H1 (cell line): ENCODE results near the gene ZFR. TPM values are rescaled to one million over a fixed set of nuclear protein-coding genes. Genes with fewer than 3 reads are reported as not detected.

Experiments used
- CTCF ChIA-PET: fragments of 300-600 bp; sonication (Branson Sonifier 250); formaldehyde crosslinking; loops from one replicate; lab custom pipeline; 2021; ENCODE audit not compliant: partially characterized antibody; lab: Charles Lee
- POLR2A ChIA-PET: fragments of 300-600 bp; sonication (Branson Sonifier 250); formaldehyde crosslinking; loops from one replicate; lab custom pipeline; 2021; ENCODE audit warnings: inconsistent platforms; ENCODE audit not compliant: partially characterized antibody; lab: Charles Lee
- DNase-seq, 2 experiments: peaks; one replicate each; pipeline versions ENCODE4 v3.0.0 to v3.0.0-alpha.2; 2010 to 2022; ENCODE audit warnings: low spot score in 2 of 2, low read depth in 1 of 2, mixed read lengths in 1 of 2
- FAIRE-seq: peaks from 2 replicates; lab custom pipeline; 2011; peaks lifted over from hg19 to GRCh38; lab: Jason Lieb, UNC
- H2AFZ ChIP-seq: 2 replicates; pipeline ENCODE4 v1.8.1; 2012; ENCODE audit warnings: low read length, inconsistent platforms
- H2AK5ac ChIP-seq: 2 replicates; pipeline ENCODE4 v1.6.1; 2013; ENCODE audit warnings: low read depth, low read length
- H2BK120ac ChIP-seq: replicated peaks from 2 replicates; pipeline ENCODE3; 2013; ENCODE audit warnings: low read depth, low read length, inconsistent platforms
- H2BK12ac ChIP-seq: 2 replicates; pipeline ENCODE4 v1.6.1; 2013; ENCODE audit warnings: low read depth, low read length
- H2BK15ac ChIP-seq: 2 replicates; pipeline ENCODE4 v1.6.1; 2013; ENCODE audit warnings: low read length
- H2BK20ac ChIP-seq: 2 replicates; pipeline ENCODE4 v1.6.1; 2013; ENCODE audit warnings: low read length
- H2BK5ac ChIP-seq: 2 replicates; pipeline ENCODE4 v1.6.1; 2013; ENCODE audit warnings: low read depth, low read length
- H3K14ac ChIP-seq: 2 replicates; pipeline ENCODE4 v1.6.1; 2013; ENCODE audit warnings: inconsistent platforms; ENCODE audit not compliant: insufficient read length
- H3K18ac ChIP-seq: 2 replicates; pipeline ENCODE4 v1.6.1; 2013; ENCODE audit warnings: low read length; ENCODE audit errors: extremely low read depth
- H3K23ac ChIP-seq: 2 replicates; pipeline ENCODE4 v1.6.1; 2013; ENCODE audit warnings: inconsistent platforms; ENCODE audit not compliant: insufficient read length
- H3K23me2 ChIP-seq: 2 replicates; pipeline ENCODE4 v1.6.1; 2013; ENCODE audit warnings: low read depth, low read length
- H3K27ac ChIP-seq: 2 replicates; pipeline ENCODE4 v1.6.1; 2011; ENCODE audit warnings: low read depth, low read length, inconsistent platforms
- H3K27me3 ChIP-seq, 4 experiments: replicated peaks in 1 of 4; 1 replicate in 1 of 4; 2 replicates in 3 of 4; pipeline versions ENCODE4 v1.6.1 to v1.8.1; 2011 to 2013; ENCODE audit warnings: low read length in 3 of 4, mild to moderate bottlenecking in 3 of 4, inconsistent platforms in 2 of 4, mixed read lengths in 2 of 4, moderate library complexity in 1 of 4; ENCODE audit not compliant: control insufficient read depth in 3 of 4, insufficient read depth in 3 of 4; ENCODE audit errors: extremely low read depth in 1 of 4
- H3K36me3 ChIP-seq, 4 experiments: 2 replicates each; pipeline versions ENCODE4 v1.6.1 to v1.8.1; 2011 to 2013; ENCODE audit warnings: mild to moderate bottlenecking in 4 of 4, low read length in 3 of 4, moderate library complexity in 2 of 4, control low read depth in 1 of 4, inconsistent platforms in 1 of 4; ENCODE audit not compliant: insufficient read depth in 4 of 4, control insufficient read depth in 2 of 4
- H3K4ac ChIP-seq: replicated peaks from 2 replicates; pipeline ENCODE3; 2013; ENCODE audit warnings: low read length, low read depth, mixed read lengths, inconsistent platforms; ENCODE audit not compliant: insufficient read length
- H3K4me1 ChIP-seq, 4 experiments: replicated peaks in 1 of 4; 1 replicate in 1 of 4; 2 replicates in 3 of 4; pipeline versions ENCODE4 v1.6.1 to v1.8.1; 2011 to 2013; ENCODE audit warnings: low read length in 3 of 4, inconsistent platforms in 2 of 4, mixed read lengths in 1 of 4; ENCODE audit not compliant: insufficient read depth in 4 of 4, control insufficient read depth in 3 of 4
- H3K4me2 ChIP-seq, 2 experiments: 2 replicates each; pipeline versions ENCODE4 v1.6.1 to v1.8.1; 2011 to 2013; ENCODE audit warnings: low read depth in 2 of 2, low read length in 2 of 2, control low read depth in 1 of 2, inconsistent platforms in 1 of 2, mild to moderate bottlenecking in 1 of 2; ENCODE audit not compliant: insufficient read depth in 1 of 2
- H3K4me3 ChIP-seq, 4 experiments: fragments of 200-600, 300-600 bp in 1 of 4; sonication (generic), shearing (Covaris generic), sonication (Bioruptor Twin) in 1 of 4; 2 replicates each; pipeline versions ENCODE4 v1.5.1 to v1.8.1; 2011 to 2016; ENCODE audit warnings: low read length in 4 of 4, low read depth in 3 of 4, control low read depth in 2 of 4, inconsistent platforms in 2 of 4, mild to moderate bottlenecking in 2 of 4, mixed read lengths in 1 of 4, moderate library complexity in 1 of 4; ENCODE audit not compliant: insufficient read depth in 2 of 4; ENCODE audit errors: extremely low read depth in 1 of 4
- H3K56ac ChIP-seq: replicated peaks from 2 replicates; pipeline ENCODE3; 2013; ENCODE audit warnings: low read depth, mild to moderate bottlenecking, mixed read lengths, low read length, inconsistent platforms; ENCODE audit not compliant: insufficient read length
- H3K79me1 ChIP-seq: 2 replicates; pipeline ENCODE4 v1.6.1; 2013; ENCODE audit warnings: low read depth, low read length, control low read depth
- H3K79me2 ChIP-seq, 2 experiments: 2 replicates each; pipeline versions ENCODE4 v1.6.1 to v1.8.1; 2012 to 2013; ENCODE audit warnings: low read length in 2 of 2, mild to moderate bottlenecking in 2 of 2, inconsistent platforms in 1 of 2; ENCODE audit not compliant: insufficient read depth in 2 of 2, control insufficient read depth in 1 of 2
- H3K9ac ChIP-seq, 4 experiments: replicated peaks in 1 of 4; 1 replicate in 1 of 4; 2 replicates in 3 of 4; pipeline versions ENCODE4 v1.6.1 to v1.8.1; 2011 to 2013; ENCODE audit warnings: low read depth in 3 of 4, low read length in 3 of 4, control low read depth in 2 of 4, mild to moderate bottlenecking in 2 of 4, moderate library complexity in 2 of 4, inconsistent platforms in 1 of 4; ENCODE audit errors: extremely low read depth in 1 of 4
- H3K9me3 ChIP-seq, 2 experiments: 2 replicates each; pipeline versions ENCODE4 v1.6.1 to v1.8.1; 2012 to 2013; ENCODE audit warnings: mild to moderate bottlenecking in 2 of 2, moderate library complexity in 2 of 2, control low read depth in 1 of 2, inconsistent platforms in 1 of 2, low read depth in 1 of 2, low read length in 1 of 2, mixed read lengths in 1 of 2; ENCODE audit not compliant: insufficient read depth in 2 of 2
- H4K20me1 ChIP-seq, 2 experiments: replicated peaks in 1 of 2; 2 replicates each; pipeline versions ENCODE3 to v1.8.1; 2011 to 2013; ENCODE audit warnings: inconsistent platforms in 2 of 2, low read length in 2 of 2, mild to moderate bottlenecking in 1 of 2; ENCODE audit not compliant: insufficient read depth in 2 of 2, control insufficient read depth in 1 of 2
- H4K5ac ChIP-seq: 2 replicates; pipeline ENCODE4 v1.6.1; 2013; ENCODE audit warnings: low read length, low read depth, mixed read lengths, inconsistent platforms; ENCODE audit not compliant: insufficient read length
- H4K8ac ChIP-seq: 2 replicates; pipeline ENCODE4 v1.8.0; 2013; ENCODE audit warnings: mild to moderate bottlenecking, moderate library complexity, low read length, inconsistent platforms; ENCODE audit not compliant: insufficient read depth; ENCODE audit errors: extremely low read depth
- H4K91ac ChIP-seq: replicated peaks from 2 replicates; pipeline ENCODE3; 2013; ENCODE audit warnings: low read length, mixed read lengths, inconsistent platforms; ENCODE audit not compliant: insufficient read length
- CEBPB ChIP-seq: IDR thresholded peaks from 2 replicates; pipeline ENCODE4 v1.6.1; 2012; ENCODE audit warnings: low read depth, low read length
- EZH2 ChIP-seq: fragments of 200-600 bp; sonication (generic); IDR thresholded peaks from 2 replicates; pipeline ENCODE4 v1.7.1; 2012; ENCODE audit warnings: low read depth, mild to moderate bottlenecking, moderate library complexity, low read length, inconsistent platforms; ENCODE audit not compliant: severe bottlenecking
- SAP30 ChIP-seq: fragments of 300-600 bp; sonication (generic); IDR thresholded peaks from 2 replicates; pipeline ENCODE4 v1.7.1; 2012; ENCODE audit warnings: low read length, moderate library complexity, mild to moderate bottlenecking, inconsistent platforms; ENCODE audit not compliant: insufficient read depth, insufficient replicate concordance
- WGBS, 2 experiments: shearing (Covaris generic) in 1 of 2; methylation state at CpG; one replicate each; pipeline versions ENCODE4 v1.1.6 to v1.1.7; 2013 to 2015; ENCODE audit warnings: low lambda C conversion rate in 2 of 2, mixed read lengths in 2 of 2, inconsistent platforms in 1 of 2, low coverage in 1 of 2, missing lambda C conversion rate in 1 of 2; ENCODE audit not compliant: insufficient replicate concordance in 2 of 2, insufficient coverage in 1 of 2, insufficient read length in 1 of 2; ENCODE audit errors: extremely low coverage in 1 of 2, missing lambda C conversion rate in 1 of 2; 5-methylcytosine and 5-hydroxymethylcytosine counted together
- polyA plus RNA-seq, 7 experiments: library from polyadenylated mRNA; depleted of rRNA in 3 of 7; stranded (reverse) in 5 of 7; unstranded in 2 of 7; fragments of >200 nt in 5 of 7; fragments of 200-250 nt in 2 of 7; gene quantifications; 1 replicate in 5 of 7; 2 replicates in 1 of 7; 4 replicates in 1 of 7; pipeline versions ENCODE4 v1.2.1 to v1.2.3, GENCODE V29; 2011 to 2013; ENCODE audit warnings: missing spikeins in 2 of 7, mixed read lengths in 2 of 7
- total RNA-seq: library from RNA; stranded (reverse); fragmentation: NEBNext Ultra II Directional; extraction: Animal tissue kit (Norgen Biotek cat#: 25700); gene quantifications from 2 replicates; pipeline ENCODE4 v1.2.1, GENCODE V29; 2021
- TF ChIP-seq, protein P1 (sequence below): IDR thresholded peaks from 2 replicates; pipeline ENCODE4 v1.6.1; 2012; ENCODE audit warnings: inconsistent platforms
- TF ChIP-seq, protein P2 (sequence below): IDR thresholded peaks from 2 replicates; pipeline ENCODE4 v1.6.1; 2012; ENCODE audit warnings: inconsistent platforms
- TF ChIP-seq, protein P3 (sequence below): IDR thresholded peaks from 2 replicates; pipeline ENCODE4 v1.6.1; 2011; ENCODE audit warnings: low read length, improper control_type of control experiment

The ZFR gene
- total and polyA plus RNA-seq, 2 of the 8 experiments (the other 6 are each of a cell fraction or from before 2014, with no cell fraction given): 68.8 to 92.7 TPM

DNA sequence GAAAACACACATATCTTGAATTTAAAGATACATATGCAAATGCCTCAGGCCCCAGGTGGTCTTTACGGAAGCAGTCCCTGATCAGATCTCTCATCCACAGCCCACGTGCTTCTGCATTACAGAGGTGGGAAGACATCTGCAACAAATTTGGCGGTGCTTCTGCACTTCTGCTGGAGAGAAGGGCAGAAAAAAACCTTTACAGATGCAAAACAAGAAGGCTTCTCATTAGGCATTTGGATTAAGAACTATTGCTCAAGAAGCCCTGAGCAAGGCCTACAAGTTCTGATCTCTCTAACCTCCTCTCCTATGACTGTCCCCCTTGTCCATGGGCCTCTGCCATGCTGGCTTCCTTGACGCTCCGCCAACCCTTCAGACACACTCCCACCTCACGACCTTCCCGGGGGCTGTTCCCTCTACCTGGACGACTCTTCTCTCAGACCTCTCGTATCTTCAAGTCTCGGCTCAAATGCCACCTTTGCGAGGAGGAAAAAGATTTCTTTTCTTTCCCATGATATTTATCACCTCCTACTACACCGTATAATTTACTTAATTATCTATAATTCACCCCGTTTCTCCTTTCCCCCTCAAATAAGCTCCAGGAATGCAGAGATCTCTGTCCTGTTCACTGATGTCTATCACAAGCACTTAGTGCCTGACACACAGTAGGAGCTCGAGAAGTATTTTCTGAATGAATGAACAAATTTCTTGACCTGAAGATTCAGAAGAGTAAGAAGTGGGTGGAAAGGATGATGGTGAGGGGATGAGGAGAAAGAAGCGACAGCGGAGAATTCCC lies 132.9 kb downstream of the ZFR start:
- Histone ChIP-seq H2BK5ac (0 out of 2 replicates have a peak overlapping the region, but pooled peaks have one; percentile 78), H3K14ac (no peak overlapping the region), H3K9ac (peak overlapping the region; percentile 49 to 99 (median 74)), H3K4ac (no peak overlapping the region), H2BK15ac (0 out of 2 replicates have a peak overlapping the region, but pooled peaks have one; percentile 77), H4K91ac (no peak overlapping the region), H3K4me2 (peak overlapping the region; percentile 71 to 94), H3K36me3 (no peaks in the 10 kb centered on the region; a peak in 2 of 8 replicates), H3K4me1 (peaks cover 0 to 8% (median 4%) of the 10 kb centered on the region in 4 experiments; a peak in 5 of 7 replicates), H4K8ac (no peak overlapping the region; the same call in 1 of the 2 replicates), H3K18ac (peak overlapping the region; percentile 87; the same call in 1 of the 2 replicates), H4K20me1 (peaks cover 0 to 7% of the 10 kb centered on the region in 2 experiments), H3K79me2 (peaks cover 21 to 56% of the 10 kb centered on the region in 2 experiments), H2AFZ (no peak overlapping the region), H2AK5ac (no peak overlapping the region), H3K23ac (no peak overlapping the region), H3K27me3 (no peaks in the 10 kb centered on the region), H2BK12ac (peak overlapping the region; percentile 69; the same call in 1 of the 2 replicates), H3K56ac (no peak overlapping the region), H3K9me3 (no peaks in the 10 kb centered on the region), H2BK20ac (no peak overlapping the region), H3K23me2 (peaks cover 7% of the 10 kb centered on the region), H2BK120ac (no peak overlapping the region), H3K27ac (no peak overlapping the region), H4K5ac (no peak overlapping the region), H3K4me3 (peak overlapping the region; percentile 70 to 80 (median 79)), H3K79me1 (no peaks in the 10 kb centered on the region; the same call in 1 of the 2 replicates)
- DNase-seq (no peak), FAIRE-seq (peak; percentile 39)
- WGBS, 2 experiments: 13 to 100% methylated on average over 2 to 16 of the region's 16 CpGs
- ChIA-PET POLR2A (interaction anchor here (1.0 to 1.2 kb wide), 2 partner anchors 12 to 23 kb away, joined by 3 to 4 read pairs; no protein-coding TSS in a partner anchor), CTCF (no interaction called here)
- TF ChIP-seq, protein P1, sequence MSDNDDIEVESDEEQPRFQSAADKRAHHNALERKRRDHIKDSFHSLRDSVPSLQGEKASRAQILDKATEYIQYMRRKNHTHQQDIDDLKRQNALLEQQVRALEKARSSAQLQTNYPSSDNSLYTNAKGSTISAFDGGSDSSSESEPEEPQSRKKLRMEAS: peak; percentile 92
- TF ChIP-seq, protein P2, sequence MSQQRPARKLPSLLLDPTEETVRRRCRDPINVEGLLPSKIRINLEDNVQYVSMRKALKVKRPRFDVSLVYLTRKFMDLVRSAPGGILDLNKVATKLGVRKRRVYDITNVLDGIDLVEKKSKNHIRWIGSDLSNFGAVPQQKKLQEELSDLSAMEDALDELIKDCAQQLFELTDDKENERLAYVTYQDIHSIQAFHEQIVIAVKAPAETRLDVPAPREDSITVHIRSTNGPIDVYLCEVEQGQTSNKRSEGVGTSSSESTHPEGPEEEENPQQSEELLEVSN: peak; percentile 93
- peak; percentile 30 for TF ChIP-seq SAP30
- TF ChIP-seq, protein P3, sequence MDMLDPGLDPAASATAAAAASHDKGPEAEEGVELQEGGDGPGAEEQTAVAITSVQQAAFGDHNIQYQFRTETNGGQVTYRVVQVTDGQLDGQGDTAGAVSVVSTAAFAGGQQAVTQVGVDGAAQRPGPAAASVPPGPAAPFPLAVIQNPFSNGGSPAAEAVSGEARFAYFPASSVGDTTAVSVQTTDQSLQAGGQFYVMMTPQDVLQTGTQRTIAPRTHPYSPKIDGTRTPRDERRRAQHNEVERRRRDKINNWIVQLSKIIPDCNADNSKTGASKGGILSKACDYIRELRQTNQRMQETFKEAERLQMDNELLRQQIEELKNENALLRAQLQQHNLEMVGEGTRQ: 0 out of 2 replicates have a peak, but pooled peaks have one; percentile 6
- peak; percentile 32; the same call in 1 of the 2 replicates for TF ChIP-seq CEBPB
- TF ChIP-seq EZH2: no peak
